Measurements from ENCODE around the gene NDUFS2.

Gene NDUFS2

GRCh38 chr1:161185732-161186311 lies 16.3 kb upstream of the NDUFS2 start:
- H3K9me3 ChIP-seq (ENCODE audit: control insufficient read depth, insufficient read depth, low read depth, low read length): no peaks in the 10 kb centered on the region
- H3K27ac ChIP-seq (ENCODE audit: low read depth, low read length): no peak overlapping the region
- H3K27me3 ChIP-seq (ENCODE audit: control insufficient read depth, insufficient read depth, low read length): no peaks in the 10 kb centered on the region
- no peak overlapping the region for H3K4me3 ChIP-seq (ENCODE audit: low read depth, low read length)
- H3K4me1 ChIP-seq (ENCODE audit: control insufficient read depth, insufficient read depth, low read length): no peaks in the 10 kb centered on the region
- H3K36me3 ChIP-seq (ENCODE audit: control insufficient read depth, insufficient read depth, low read length): no peaks in the 10 kb centered on the region
- H3K9ac ChIP-seq (ENCODE audit: low read length): no peak overlapping the region

GRCh38 chr1:161187311-161187710 lies 14.9 kb upstream of the NDUFS2 start:
- Histone ChIP-seq H3K27me3 (ENCODE audit: control insufficient read depth, insufficient read depth, low read length) (no peaks in the 10 kb centered on the region), H3K9ac (ENCODE audit: low read length) (no peak overlapping the region), H3K4me3 (ENCODE audit: low read depth, low read length) (no peak overlapping the region), H3K9me3 (ENCODE audit: control insufficient read depth, insufficient read depth, low read depth, low read length) (no peaks in the 10 kb centered on the region), H3K36me3 (ENCODE audit: control insufficient read depth, insufficient read depth, low read length) (peaks cover 11% of the 10 kb centered on the region), H3K27ac (ENCODE audit: low read depth, low read length) (no peak overlapping the region), H3K4me1 (ENCODE audit: control insufficient read depth, insufficient read depth, low read length) (peaks cover 6% of the 10 kb centered on the region)

GRCh38 chr1:161188381-161188780 lies 13.8 kb upstream of the NDUFS2 start:
- peaks cover 6% of the 10 kb centered on the region for H3K4me1 ChIP-seq (ENCODE audit: control insufficient read depth, insufficient read depth, low read length)
- H3K27ac ChIP-seq (ENCODE audit: low read depth, low read length): no peak overlapping the region
- H3K27me3 ChIP-seq (ENCODE audit: control insufficient read depth, insufficient read depth, low read length): no peaks in the 10 kb centered on the region
- H3K4me3 ChIP-seq (ENCODE audit: low read depth, low read length): no peak overlapping the region
- H3K36me3 ChIP-seq (ENCODE audit: control insufficient read depth, insufficient read depth, low read length): peaks cover 11% of the 10 kb centered on the region
- no peaks in the 10 kb centered on the region for H3K9me3 ChIP-seq (ENCODE audit: control insufficient read depth, insufficient read depth, low read depth, low read length)
- H3K9ac ChIP-seq (ENCODE audit: low read length): no peak overlapping the region

DNA sequence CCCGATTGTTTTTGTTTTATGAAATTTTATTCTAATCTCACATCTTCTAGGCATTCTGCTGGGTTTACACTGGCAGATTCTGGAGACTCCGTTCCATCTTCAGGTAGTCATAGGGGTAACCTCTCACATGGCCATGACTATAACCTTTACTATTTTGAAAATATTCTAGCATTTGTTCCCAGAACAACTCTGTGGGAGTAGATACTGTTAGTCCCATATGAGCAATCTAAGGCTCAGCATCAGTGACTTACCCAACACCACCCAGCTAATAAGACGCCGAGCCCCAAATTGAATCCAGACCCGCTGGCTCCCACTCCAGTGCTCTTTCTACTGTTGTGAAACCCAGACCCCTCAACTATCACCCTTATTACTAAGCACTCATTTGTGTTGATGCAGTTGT lies 13.1 kb upstream of the NDUFS2 start:
- Histone ChIP-seq H3K9ac (ENCODE audit: low read length) (no peak overlapping the region), H3K27ac (ENCODE audit: low read depth, low read length) (no peak overlapping the region), H3K9me3 (ENCODE audit: control insufficient read depth, insufficient read depth, low read depth, low read length) (no peaks in the 10 kb centered on the region), H3K4me3 (ENCODE audit: low read depth, low read length) (no peak overlapping the region), H3K27me3 (ENCODE audit: control insufficient read depth, insufficient read depth, low read length) (no peaks in the 10 kb centered on the region), H3K36me3 (ENCODE audit: control insufficient read depth, insufficient read depth, low read length) (peaks cover 11% of the 10 kb centered on the region), H3K4me1 (ENCODE audit: control insufficient read depth, insufficient read depth, low read length) (peaks cover 6% of the 10 kb centered on the region)

GRCh38 chr1:161190962-161191521 lies 11.1 kb upstream of the NDUFS2 start:
- Histone ChIP-seq H3K9me3 (ENCODE audit: control insufficient read depth, insufficient read depth, low read depth, low read length) (no peaks in the 10 kb centered on the region), H3K4me3 (ENCODE audit: low read depth, low read length) (no peak overlapping the region), H3K36me3 (ENCODE audit: control insufficient read depth, insufficient read depth, low read length) (peaks cover 18% of the 10 kb centered on the region), H3K27ac (ENCODE audit: low read depth, low read length) (no peak overlapping the region), H3K27me3 (ENCODE audit: control insufficient read depth, insufficient read depth, low read length) (no peaks in the 10 kb centered on the region), H3K4me1 (ENCODE audit: control insufficient read depth, insufficient read depth, low read length) (peaks cover 6% of the 10 kb centered on the region), H3K9ac (ENCODE audit: low read length) (no peak overlapping the region)

- Histone ChIP-seq H3K9me3 (ENCODE audit: control insufficient read depth, insufficient read depth, low read depth, low read length) (no peaks in the 10 kb centered on the region), H3K4me3 (ENCODE audit: low read depth, low read length) (no peak overlapping the region), H3K27me3 (ENCODE audit: control insufficient read depth, insufficient read depth, low read length) (no peaks in the 10 kb centered on the region), H3K4me1 (ENCODE audit: control insufficient read depth, insufficient read depth, low read length) (peaks cover 12% of the 10 kb centered on the region), H3K36me3 (ENCODE audit: control insufficient read depth, insufficient read depth, low read length) (peaks cover 21% of the 10 kb centered on the region), H3K27ac (ENCODE audit: low read depth, low read length) (no peak overlapping the region), H3K9ac (ENCODE audit: low read length) (no peak overlapping the region)
These were observed 10.2 kb upstream of the NDUFS2 start for GRCh38 chr1:161191971-161192370.

DNA sequence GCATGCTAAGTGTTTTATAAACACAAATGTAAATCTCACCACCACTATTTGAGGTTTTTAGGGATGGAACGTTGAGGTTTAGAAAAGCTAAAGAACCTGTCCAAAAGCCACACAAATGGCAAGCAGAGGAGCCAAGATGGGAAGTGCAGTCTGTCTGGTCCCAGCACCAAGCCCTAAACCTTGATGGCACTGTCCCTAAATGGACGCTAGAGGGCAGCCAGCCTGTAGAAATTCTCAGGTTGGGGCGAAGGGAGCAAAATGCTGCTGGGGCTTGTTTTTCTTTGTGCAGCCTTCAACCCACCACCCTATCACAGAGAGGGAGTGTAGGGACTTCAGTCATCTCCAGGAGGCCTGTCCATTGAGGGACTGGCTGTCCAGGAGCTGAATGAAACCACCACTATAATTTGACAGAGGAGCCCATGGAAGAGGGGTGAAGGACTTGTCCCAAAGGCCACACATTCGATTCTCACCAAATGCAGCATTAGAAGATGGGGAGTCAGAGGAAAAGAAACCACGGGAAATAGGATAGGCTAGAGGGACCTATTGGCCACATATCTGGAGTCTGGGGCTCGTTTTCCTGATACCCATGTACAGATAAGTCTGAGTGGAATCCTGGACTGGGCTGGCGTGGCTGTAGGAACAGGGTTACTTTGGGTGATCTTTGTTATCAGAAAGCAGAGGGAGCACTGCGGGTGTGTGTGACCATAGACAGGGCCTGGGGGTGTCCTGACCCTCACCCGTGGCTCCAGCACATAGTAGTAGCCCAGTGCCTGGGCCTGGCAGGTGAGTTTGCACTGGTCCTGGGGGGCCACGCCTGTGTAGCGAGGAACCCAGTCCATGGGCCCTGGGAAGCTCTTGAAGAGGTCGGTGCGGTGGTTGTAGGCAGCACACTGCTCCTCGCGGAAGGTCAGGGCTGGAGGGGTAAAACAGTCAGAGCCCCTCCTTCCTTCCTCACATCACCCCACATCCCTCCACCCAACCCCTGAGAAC lies 9.4 kb upstream of the NDUFS2 start:
- Histone ChIP-seq H3K27ac (ENCODE audit: low read depth, low read length) (no peak overlapping the region), H3K4me1 (ENCODE audit: control insufficient read depth, insufficient read depth, low read length) (peaks cover 20% of the 10 kb centered on the region), H3K9ac (ENCODE audit: low read length) (no peak overlapping the region), H3K36me3 (ENCODE audit: control insufficient read depth, insufficient read depth, low read length) (peaks cover 21% of the 10 kb centered on the region), H3K4me3 (ENCODE audit: low read depth, low read length) (no peak overlapping the region), H3K27me3 (ENCODE audit: control insufficient read depth, insufficient read depth, low read length) (no peaks in the 10 kb centered on the region), H3K9me3 (ENCODE audit: control insufficient read depth, insufficient read depth, low read depth, low read length) (no peaks in the 10 kb centered on the region)

DNA sequence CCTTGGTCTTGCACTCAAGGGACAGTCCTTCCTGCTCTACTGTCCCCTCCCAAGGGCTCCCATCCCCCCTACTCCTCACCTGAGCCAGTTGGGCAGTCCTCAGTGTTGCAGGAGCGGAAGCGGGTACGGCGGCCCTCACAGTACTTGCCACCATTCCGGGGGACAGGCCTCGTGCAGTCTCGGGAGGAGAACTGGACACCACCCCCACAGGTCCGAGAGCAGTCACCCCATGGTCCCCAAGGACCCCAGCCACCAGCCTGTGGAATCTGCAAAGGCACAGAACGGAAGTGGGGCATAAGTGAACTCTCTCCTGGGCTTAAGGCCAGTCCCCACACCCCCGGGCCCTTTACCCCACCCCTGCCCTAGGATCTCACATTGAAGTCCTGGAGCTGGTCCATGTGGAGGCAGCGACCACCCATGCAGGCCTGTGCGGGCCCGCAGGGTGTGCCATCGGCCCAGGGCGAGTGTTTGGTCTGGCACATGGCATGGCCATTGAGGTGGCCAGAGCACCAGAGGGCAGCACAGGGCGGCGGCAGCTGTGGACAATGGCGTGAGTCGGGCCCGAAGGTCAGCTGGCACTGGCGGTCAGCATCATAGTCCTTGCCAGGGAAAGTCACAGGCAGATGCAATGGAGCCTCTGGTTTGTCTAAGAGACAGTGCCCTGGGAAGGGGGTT lies 8.5 kb upstream of the NDUFS2 start:
- Histone ChIP-seq H3K4me3 (ENCODE audit: low read depth, low read length) (no peak overlapping the region), H3K4me1 (ENCODE audit: control insufficient read depth, insufficient read depth, low read length) (peaks cover 29% of the 10 kb centered on the region), H3K9ac (ENCODE audit: low read length) (no peak overlapping the region), H3K27me3 (ENCODE audit: control insufficient read depth, insufficient read depth, low read length) (no peaks in the 10 kb centered on the region), H3K27ac (ENCODE audit: low read depth, low read length) (no peak overlapping the region), H3K9me3 (ENCODE audit: control insufficient read depth, insufficient read depth, low read depth, low read length) (no peaks in the 10 kb centered on the region), H3K36me3 (ENCODE audit: control insufficient read depth, insufficient read depth, low read length) (peaks cover 21% of the 10 kb centered on the region)

DNA sequence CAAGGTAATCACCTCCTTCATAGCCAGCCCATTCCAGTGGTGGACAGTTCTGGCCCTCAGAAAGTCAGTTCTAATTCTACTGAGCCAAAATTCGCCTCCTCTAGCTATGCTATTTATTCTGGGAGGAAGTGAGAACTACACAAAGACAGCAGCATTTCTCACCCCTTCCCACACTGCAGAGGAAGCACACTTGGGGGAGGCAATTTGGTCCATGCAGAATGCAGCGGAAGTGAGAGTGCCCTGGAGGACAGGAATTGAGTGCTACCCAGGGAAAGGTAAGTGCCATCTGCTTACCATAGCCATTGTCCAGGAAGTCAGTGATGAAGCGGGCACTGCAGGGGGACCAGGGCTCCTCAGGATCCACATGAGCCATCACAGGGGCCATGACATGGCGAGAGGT lies 7.0 kb upstream of the NDUFS2 start:
- Histone ChIP-seq H3K9ac (ENCODE audit: low read length) (no peak overlapping the region), H3K27ac (ENCODE audit: low read depth, low read length) (no peak overlapping the region), H3K27me3 (ENCODE audit: control insufficient read depth, insufficient read depth, low read length) (no peaks in the 10 kb centered on the region), H3K4me1 (ENCODE audit: control insufficient read depth, insufficient read depth, low read length) (peaks cover 44% of the 10 kb centered on the region), H3K9me3 (ENCODE audit: control insufficient read depth, insufficient read depth, low read depth, low read length) (no peaks in the 10 kb centered on the region), H3K4me3 (ENCODE audit: low read depth, low read length) (no peak overlapping the region), H3K36me3 (ENCODE audit: control insufficient read depth, insufficient read depth, low read length) (peaks cover 21% of the 10 kb centered on the region)

GRCh38 chr1:161196111-161196510 lies 6.1 kb upstream of the NDUFS2 start:
- peaks cover 50% of the 10 kb centered on the region for H3K4me1 ChIP-seq (ENCODE audit: control insufficient read depth, insufficient read depth, low read length)
- peaks cover 21% of the 10 kb centered on the region for H3K36me3 ChIP-seq (ENCODE audit: control insufficient read depth, insufficient read depth, low read length)
- no peaks in the 10 kb centered on the region for H3K27me3 ChIP-seq (ENCODE audit: control insufficient read depth, insufficient read depth, low read length)
- no peak overlapping the region for H3K27ac ChIP-seq (ENCODE audit: low read depth, low read length)
- H3K4me3 ChIP-seq (ENCODE audit: low read depth, low read length): no peak overlapping the region
- H3K9me3 ChIP-seq (ENCODE audit: control insufficient read depth, insufficient read depth, low read depth, low read length): no peaks in the 10 kb centered on the region
- no peak overlapping the region for H3K9ac ChIP-seq (ENCODE audit: low read length)

Measured in HUES6 (cell line).